Stimulated activated CD8-positive, alpha-beta memory T cell treated with anti-CD3 and anti-CD28 coated beads, Interleukin-12 subunit alpha, Interleukin-12 subunit beta, amount 100 ng/mL, for 4 hours (primary cell): ENCODE results near the gene ANKAR.
"Not testable (repeated sequence)": the region's sequence is repeated elsewhere in the genome, so short reads cannot be mapped to it uniquely, and the experiment has no call there.

ENCODE experiments used
- DNase-seq: peaks from one replicate; pipeline ENCODE4 v3.0.0-alpha.2; 2020; ENCODE audit warnings: low read depth

The ANKAR gene

DNA sequence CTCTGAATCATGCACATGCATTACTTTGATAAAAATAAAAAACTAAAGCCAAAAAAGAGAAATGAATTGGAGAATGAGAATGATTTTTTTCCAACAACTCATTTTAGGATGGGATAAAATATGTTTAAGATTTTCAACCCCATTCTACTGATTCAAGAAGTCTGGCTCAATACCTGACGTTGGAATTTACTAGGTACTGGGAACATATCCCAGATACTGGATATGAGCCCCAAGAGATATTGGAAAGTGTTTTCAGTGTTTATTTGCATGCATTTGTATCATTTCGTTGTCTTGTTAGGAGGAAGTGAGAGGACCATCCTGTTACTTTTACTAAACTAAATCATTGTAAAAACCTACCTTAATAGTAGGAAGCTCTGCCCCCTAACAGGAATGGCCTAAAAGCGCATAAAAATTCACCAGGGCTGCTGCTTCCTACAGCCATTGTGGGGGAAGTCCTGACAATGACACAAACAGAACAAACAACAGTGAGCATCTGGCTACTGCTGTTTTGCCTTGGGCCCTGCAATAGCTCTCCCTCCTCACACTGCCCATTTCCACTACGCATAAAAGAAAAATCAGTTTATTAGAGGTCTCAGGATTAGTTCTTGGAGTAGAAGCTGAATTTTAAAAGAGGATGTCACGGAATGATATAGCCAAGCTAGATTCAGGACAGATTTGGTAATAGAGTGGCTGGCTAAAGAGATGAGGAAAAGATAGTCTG, 35.2 kb downstream of the ANKAR start:
- no peak for DNase-seq

DNA sequence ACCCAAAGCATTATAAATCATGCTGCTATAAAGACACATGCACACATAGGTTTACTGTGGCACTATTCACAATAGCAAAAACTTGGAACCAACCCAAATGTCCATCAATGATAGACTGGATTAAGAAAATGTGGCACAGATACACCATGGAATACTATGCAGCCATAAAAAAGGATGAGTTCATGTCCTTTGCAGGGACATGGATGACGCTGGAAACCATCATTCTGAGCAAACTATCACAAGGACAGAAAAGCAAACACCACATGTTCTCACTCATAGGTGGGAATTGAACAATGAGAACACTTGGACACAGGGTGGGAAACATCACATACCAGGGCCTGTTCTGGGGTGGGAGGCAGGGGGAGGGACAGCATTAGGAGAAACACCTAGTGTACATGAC, 43.1 kb downstream of the ANKAR start:
- not testable (repeated sequence) for DNase-seq

DNA sequence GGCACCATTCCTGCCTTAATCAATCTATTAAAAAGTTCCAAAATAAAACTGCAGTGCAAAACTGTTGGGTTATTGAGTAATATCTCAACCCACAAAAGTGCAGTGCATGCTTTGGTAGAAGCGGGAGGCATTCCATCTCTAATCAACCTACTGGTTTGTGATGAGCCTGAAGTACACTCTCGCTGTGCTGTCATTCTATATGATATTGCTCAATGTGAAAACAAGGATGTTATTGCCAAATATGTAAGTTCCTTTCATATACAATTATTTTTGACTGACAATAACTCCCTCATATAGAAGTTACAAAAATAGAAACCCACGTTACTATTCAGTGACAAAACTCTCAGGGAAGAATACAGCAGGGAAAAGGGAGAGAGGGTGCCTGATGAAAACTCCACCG, 45.1 kb downstream of the ANKAR start:
- no peak for DNase-seq

DNA sequence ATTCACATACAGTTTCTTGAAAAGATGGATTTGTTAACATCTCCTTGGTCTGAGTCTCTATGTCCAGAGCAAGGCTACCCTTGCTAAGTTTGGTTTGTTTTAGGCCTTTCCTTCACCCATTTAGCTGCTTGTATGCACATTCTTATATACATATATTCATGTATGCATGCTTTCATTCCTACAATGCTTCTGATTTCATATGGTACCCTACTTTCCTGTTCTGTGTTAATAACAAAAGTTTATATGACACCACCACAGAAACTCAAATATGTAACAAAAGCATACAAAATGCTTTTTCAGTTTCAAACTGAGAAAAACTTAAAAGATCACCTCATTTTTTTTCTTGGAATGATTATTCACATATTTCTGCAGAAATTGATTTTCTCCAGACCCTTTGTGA, 48.7 kb downstream of the ANKAR start:
- no peak for DNase-seq
